ENCODE measurements around the gene ADPRHL1. TPM values are rescaled to one million over a fixed set of nuclear protein-coding genes. Genes with fewer than 3 reads are reported as not detected.

Gene ADPRHL1
- total RNA-seq, 1 experiment from 2014 or later = 3.9 TPM

DNA sequence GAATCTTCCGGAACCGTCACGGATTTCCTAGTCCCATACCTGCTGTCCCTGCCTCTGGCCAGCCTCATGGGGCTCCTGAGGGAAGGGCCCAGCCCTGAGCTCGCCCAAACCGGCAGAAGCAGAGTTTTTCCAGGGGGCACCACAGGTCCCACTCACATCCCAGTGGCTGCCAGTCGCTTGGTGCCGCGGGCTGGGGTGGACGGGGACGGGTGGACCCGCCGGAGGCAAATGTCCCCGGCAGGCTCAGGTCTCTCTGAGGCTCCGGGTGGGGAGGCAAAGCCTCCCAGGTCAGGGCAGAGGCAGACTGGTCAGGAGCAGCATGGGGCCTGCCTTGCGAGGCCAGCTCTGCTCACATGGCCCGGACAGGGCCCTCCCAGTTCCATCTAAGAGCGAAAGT is 24.8 kb downstream of the ADPRHL1 start:
- no peak overlapping the region for H3K4me3 ChIP-seq (ENCODE audit: low read depth, low read length, poor library complexity, severe bottlenecking)
- no TSS peak for BruUV-seq (replicated peaks)
- CTCF ChIA-PET = no interaction called here
- no peaks in the 10 kb centered on the region for H3K36me3 ChIP-seq (ENCODE audit: insufficient read depth, low read length, poor library complexity, severe bottlenecking)
- intact Hi-C loops (cut with micrococcal nuclease; ENCODE audit: unreplicated experiment) = no loop called here
- no peak overlapping the region for H3K27ac ChIP-seq (ENCODE audit: low read depth, low read length, poor library complexity, severe bottlenecking)
- H3K27me3 ChIP-seq (replicated peaks; ENCODE audit: insufficient read depth, low read depth, low read length, poor library complexity) = no peaks in the 10 kb centered on the region
- no peak for DNase-seq (ENCODE audit: low spot score)
- POLR2A ChIA-PET (ENCODE audit: low non-redundant PET) = no interaction called here
- no peak for TF ChIP-seq EZH2 (IDR thresholded peaks at IDR 0.05; ENCODE audit: borderline replicate concordance, low read depth, low read length, poor library complexity, severe bottlenecking)
- TF ChIP-seq, protein P1, sequence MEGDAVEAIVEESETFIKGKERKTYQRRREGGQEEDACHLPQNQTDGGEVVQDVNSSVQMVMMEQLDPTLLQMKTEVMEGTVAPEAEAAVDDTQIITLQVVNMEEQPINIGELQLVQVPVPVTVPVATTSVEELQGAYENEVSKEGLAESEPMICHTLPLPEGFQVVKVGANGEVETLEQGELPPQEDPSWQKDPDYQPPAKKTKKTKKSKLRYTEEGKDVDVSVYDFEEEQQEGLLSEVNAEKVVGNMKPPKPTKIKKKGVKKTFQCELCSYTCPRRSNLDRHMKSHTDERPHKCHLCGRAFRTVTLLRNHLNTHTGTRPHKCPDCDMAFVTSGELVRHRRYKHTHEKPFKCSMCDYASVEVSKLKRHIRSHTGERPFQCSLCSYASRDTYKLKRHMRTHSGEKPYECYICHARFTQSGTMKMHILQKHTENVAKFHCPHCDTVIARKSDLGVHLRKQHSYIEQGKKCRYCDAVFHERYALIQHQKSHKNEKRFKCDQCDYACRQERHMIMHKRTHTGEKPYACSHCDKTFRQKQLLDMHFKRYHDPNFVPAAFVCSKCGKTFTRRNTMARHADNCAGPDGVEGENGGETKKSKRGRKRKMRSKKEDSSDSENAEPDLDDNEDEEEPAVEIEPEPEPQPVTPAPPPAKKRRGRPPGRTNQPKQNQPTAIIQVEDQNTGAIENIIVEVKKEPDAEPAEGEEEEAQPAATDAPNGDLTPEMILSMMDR (conservative IDR thresholded peaks at IDR 0.05; ENCODE audit: low read depth, low read length) = no peak
- no peaks in the 10 kb centered on the region for H3K4me1 ChIP-seq (ENCODE audit: insufficient read depth, low read length, poor library complexity, severe bottlenecking)
- no peaks in the 10 kb centered on the region for H3K9me3 ChIP-seq (ENCODE audit: low read depth, low read length, poor library complexity, severe bottlenecking)

DNA sequence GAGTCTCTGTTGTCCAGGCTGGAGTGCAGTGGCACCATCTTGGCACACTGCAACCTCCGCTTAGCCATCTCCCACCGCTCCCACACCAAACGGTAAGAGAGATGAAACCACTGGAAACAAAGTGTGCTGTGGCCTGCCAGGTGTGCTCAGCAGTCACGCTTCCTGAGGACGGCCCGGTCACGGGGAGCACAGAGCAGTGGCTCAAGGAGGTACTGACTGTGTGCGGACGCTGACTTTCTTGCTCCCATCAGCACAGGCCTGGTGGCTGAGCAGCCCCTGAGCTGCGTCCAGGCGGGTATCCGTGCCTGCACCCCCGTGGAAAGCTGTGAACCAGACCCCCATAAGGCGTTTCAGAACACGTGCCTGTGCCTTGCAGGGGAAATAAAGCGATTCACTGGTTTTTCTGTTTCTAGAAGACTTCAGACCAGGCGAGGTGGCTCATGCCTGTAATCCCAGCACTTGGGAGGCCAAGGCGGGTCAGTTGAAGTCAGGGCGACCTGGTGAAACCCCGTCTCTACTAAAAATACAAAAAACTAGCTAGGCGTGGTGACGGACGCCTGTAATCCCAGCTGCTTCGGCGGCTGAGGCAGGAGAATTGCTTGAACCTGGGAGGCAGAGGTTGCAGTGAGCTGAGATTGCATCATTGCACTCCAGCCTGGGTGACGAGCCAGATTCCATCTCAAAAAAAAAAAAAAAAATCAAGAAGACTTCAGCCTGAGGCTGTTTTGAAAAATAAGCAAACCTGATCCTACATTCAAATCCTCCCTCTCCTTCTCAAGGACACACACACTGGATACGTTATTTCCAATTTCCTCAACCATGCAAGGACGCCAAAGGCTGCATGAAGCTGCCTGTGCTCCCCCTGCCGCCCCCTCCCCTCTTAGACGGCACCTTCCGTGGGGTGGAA is 25.5 kb downstream of the ADPRHL1 start:
- ChIA-PET CTCF (no interaction called here), POLR2A (ENCODE audit: low non-redundant PET) (no interaction called here)
- no TSS peak for BruUV-seq (replicated peaks)
- DNase-seq (ENCODE audit: low spot score) = no peak
- H3K9me3 ChIP-seq (ENCODE audit: low read depth, low read length, poor library complexity, severe bottlenecking) = no peaks in the 10 kb centered on the region
- no peaks in the 10 kb centered on the region for H3K4me1 ChIP-seq (ENCODE audit: insufficient read depth, low read length, poor library complexity, severe bottlenecking)
- TF ChIP-seq, protein P1 (conservative IDR thresholded peaks at IDR 0.05; ENCODE audit: low read depth, low read length) = no peak
- no peak for TF ChIP-seq EZH2 (IDR thresholded peaks at IDR 0.05; ENCODE audit: borderline replicate concordance, low read depth, low read length, poor library complexity, severe bottlenecking)
- no peaks in the 10 kb centered on the region for H3K36me3 ChIP-seq (ENCODE audit: insufficient read depth, low read length, poor library complexity, severe bottlenecking)
- no peak overlapping the region for H3K27ac ChIP-seq (ENCODE audit: low read depth, low read length, poor library complexity, severe bottlenecking)
- no peaks in the 10 kb centered on the region for H3K27me3 ChIP-seq (replicated peaks; ENCODE audit: insufficient read depth, low read depth, low read length, poor library complexity)
- H3K4me3 ChIP-seq (ENCODE audit: low read depth, low read length, poor library complexity, severe bottlenecking) = no peak overlapping the region
- intact Hi-C loops (cut with micrococcal nuclease; ENCODE audit: unreplicated experiment) = no loop called here

DNA sequence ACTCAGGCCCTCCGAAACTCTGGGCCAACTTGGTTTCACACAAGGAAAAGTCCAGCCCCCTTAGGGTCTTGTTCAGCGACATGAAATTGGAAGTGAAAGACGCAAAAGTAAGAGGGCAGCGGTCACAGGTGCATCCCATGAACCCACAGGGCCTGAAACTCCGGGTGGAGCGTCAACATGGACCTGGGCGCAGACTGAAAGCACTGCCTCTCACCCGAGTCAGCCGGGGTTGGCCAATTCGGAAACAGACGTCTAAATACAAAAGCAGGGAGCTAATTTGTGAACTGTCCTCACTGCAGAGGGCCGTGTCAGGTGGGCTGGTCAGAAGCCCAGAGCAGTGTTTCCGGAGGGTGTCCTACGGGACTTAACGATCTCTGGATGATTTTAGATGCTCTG is 26.7 kb downstream of the ADPRHL1 start:
- intact Hi-C loops (cut with micrococcal nuclease; ENCODE audit: unreplicated experiment) = no loop called here
- Histone ChIP-seq H3K9me3 (ENCODE audit: low read depth, low read length, poor library complexity, severe bottlenecking) (no peaks in the 10 kb centered on the region), H3K27ac (ENCODE audit: low read depth, low read length, poor library complexity, severe bottlenecking) (no peak overlapping the region), H3K4me3 (ENCODE audit: low read depth, low read length, poor library complexity, severe bottlenecking) (no peak overlapping the region), H3K4me1 (ENCODE audit: insufficient read depth, low read length, poor library complexity, severe bottlenecking) (no peaks in the 10 kb centered on the region), H3K36me3 (ENCODE audit: insufficient read depth, low read length, poor library complexity, severe bottlenecking) (no peaks in the 10 kb centered on the region), H3K27me3 (replicated peaks; ENCODE audit: insufficient read depth, low read depth, low read length, poor library complexity) (no peaks in the 10 kb centered on the region)
- BruUV-seq (replicated peaks) = no TSS peak
- ChIA-PET CTCF (no interaction called here), POLR2A (ENCODE audit: low non-redundant PET) (no interaction called here)
- no peak for TF ChIP-seq EZH2 (IDR thresholded peaks at IDR 0.05; ENCODE audit: borderline replicate concordance, low read depth, low read length, poor library complexity, severe bottlenecking)
- TF ChIP-seq, protein P1 (conservative IDR thresholded peaks at IDR 0.05; ENCODE audit: low read depth, low read length) = no peak
- DNase-seq (ENCODE audit: low spot score) = no peak
